DOHH2 (cell line): ENCODE data around the gene ERFE.

Source experiments
- H3F3A ChIP-seq: fragments of 200-600 bp; sonication (generic), shearing (Covaris generic); 2 replicates; pipeline ENCODE4 v1.6.0; 2016; ENCODE audit warnings: antibody characterized with exemption, mild to moderate bottlenecking; ENCODE audit not compliant: control insufficient read depth, insufficient read depth
- H3K27ac ChIP-seq: fragments of 200-600 bp; sonication (generic); 2 replicates; pipeline ENCODE4 v1.5.1; 2014; ENCODE audit warnings: low read depth, mild to moderate bottlenecking, low read length, moderate library complexity
- H3K27me3 ChIP-seq: fragments of 200-600 bp; sonication (generic); 2 replicates; pipeline ENCODE4 v1.6.1; 2014; ENCODE audit warnings: mild to moderate bottlenecking, low read length, mixed read lengths; ENCODE audit not compliant: control insufficient read depth
- H3K36me3 ChIP-seq: fragments of 200-600 bp; sonication (generic); 2 replicates; pipeline ENCODE4 v1.6.1; 2014; ENCODE audit warnings: mild to moderate bottlenecking, low read length, moderate library complexity, mixed read lengths; ENCODE audit not compliant: control insufficient read depth
- H3K4me1 ChIP-seq: fragments of 200-600 bp; sonication (generic); 2 replicates; pipeline ENCODE4 v1.6.1; 2014; ENCODE audit warnings: mild to moderate bottlenecking, low read length, mixed read lengths; ENCODE audit not compliant: control insufficient read depth
- H3K4me2 ChIP-seq: fragments of 200-600 bp; sonication (generic); 2 replicates; pipeline ENCODE4 v1.6.0; 2014; ENCODE audit warnings: mild to moderate bottlenecking, low read length, moderate library complexity
- H3K4me3 ChIP-seq: fragments of 200-600 bp; sonication (generic); 2 replicates; pipeline ENCODE4 v1.5.1; 2014; ENCODE audit warnings: mild to moderate bottlenecking, low read length, mixed read lengths
- H3K79me2 ChIP-seq: fragments of 200-600 bp; sonication (generic); 2 replicates; pipeline ENCODE4 v1.6.1; 2014; ENCODE audit warnings: mild to moderate bottlenecking, low read length, mixed read lengths; ENCODE audit not compliant: control insufficient read depth
- H3K9me2 ChIP-seq: fragments of 200-600 bp; sonication (generic); replicated peaks from 2 replicates; pipeline ENCODE4 v1.6.1; 2014; ENCODE audit warnings: mild to moderate bottlenecking, low read length, mixed read lengths; ENCODE audit not compliant: control insufficient read depth
- H3K9me3 ChIP-seq: fragments of 200-600 bp; sonication (generic); 2 replicates; pipeline ENCODE4 v1.6.1; 2014; ENCODE audit warnings: antibody characterized with exemption, low read length, mixed read lengths; ENCODE audit not compliant: control insufficient read depth, insufficient read depth
- H4K20me1 ChIP-seq: fragments of 200-600 bp; sonication (generic); 2 replicates; pipeline ENCODE4 v1.6.0; 2014; ENCODE audit warnings: low read depth, mild to moderate bottlenecking, antibody characterized with exemption, low read length, moderate library complexity; ENCODE audit not compliant: control insufficient read depth, insufficient read depth
- CTCF ChIP-seq: fragments of 200-600 bp; sonication (generic); IDR thresholded peaks from one replicate; pipeline ENCODE4 v1.5.1; 2014; ENCODE audit warnings: antibody characterized with exemption, mild to moderate bottlenecking, low read depth, low read length; ENCODE audit not compliant: poor library complexity, severe bottlenecking
- EZH2phosphoT487 ChIP-seq: fragments of 200-600 bp; sonication (generic); IDR thresholded peaks from 2 replicates; pipeline ENCODE4 v1.6.1; 2017; ENCODE audit warnings: borderline replicate concordance, mild to moderate bottlenecking, antibody characterized with exemption, low read length, moderate library complexity, mixed read lengths

Gene ERFE

DNA sequence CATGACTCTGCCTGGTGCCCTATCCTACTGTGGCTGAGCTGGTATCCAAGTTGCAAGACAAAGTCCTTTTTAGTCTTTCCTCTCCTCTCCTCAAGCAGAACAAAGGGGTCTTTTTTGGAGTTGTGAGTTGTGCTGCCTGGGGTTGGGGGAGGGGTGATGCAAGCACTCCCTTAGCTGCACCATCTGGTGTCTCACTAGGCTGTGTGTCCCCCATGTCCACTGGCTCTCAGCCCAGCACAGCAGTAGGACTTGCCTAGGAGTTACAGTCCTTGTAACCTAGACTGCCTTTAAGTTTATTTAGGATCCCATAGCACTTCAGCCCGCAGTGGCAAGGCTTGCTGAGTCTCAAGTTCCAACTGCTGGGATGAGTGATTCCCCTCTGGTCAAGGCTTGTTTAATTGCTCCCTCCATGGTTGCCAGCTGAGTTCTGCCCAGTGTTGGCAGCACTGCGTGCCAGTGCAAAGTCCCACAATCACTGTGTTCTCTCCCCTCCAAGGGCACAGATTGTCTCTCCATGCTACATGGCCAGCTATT is 57.9 kb downstream of the ERFE start:
- H3K9me2 ChIP-seq: no peaks in the 10 kb centered on the region
- H3K4me2 ChIP-seq: no peak overlapping the region
- no peaks in the 10 kb centered on the region for H4K20me1 ChIP-seq
- peaks cover 19% of the 10 kb centered on the region for H3K27me3 ChIP-seq
- H3K4me1 ChIP-seq: no peaks in the 10 kb centered on the region
- no peaks in the 10 kb centered on the region for H3K9me3 ChIP-seq
- no peaks in the 10 kb centered on the region for H3F3A ChIP-seq
- no peak overlapping the region for H3K27ac ChIP-seq
- TF ChIP-seq CTCF: no peak
- no peak for TF ChIP-seq EZH2phosphoT487
- no peaks in the 10 kb centered on the region for H3K36me3 ChIP-seq
- no peaks in the 10 kb centered on the region for H3K79me2 ChIP-seq
- H3K4me3 ChIP-seq: no peak overlapping the region
